HTR-8/SVneo (cell line): ENCODE data around the gene ULBP2.
"Not testable (repeated sequence)": the region's sequence is repeated elsewhere in the genome, so short reads cannot be mapped to it uniquely, and the experiment has no call there.

ENCODE experiments used
- DNase-seq: peaks from one replicate; pipeline ENCODE4 v3.0.0; 2011; ENCODE audit warnings: low spot score, mixed read lengths; ENCODE audit not compliant: insufficient read length
- FAIRE-seq: peaks from 2 replicates; lab custom pipeline; 2011; peaks lifted over from hg19 to GRCh38; lab: Jason Lieb, UNC

ULBP2 gene

DNA sequence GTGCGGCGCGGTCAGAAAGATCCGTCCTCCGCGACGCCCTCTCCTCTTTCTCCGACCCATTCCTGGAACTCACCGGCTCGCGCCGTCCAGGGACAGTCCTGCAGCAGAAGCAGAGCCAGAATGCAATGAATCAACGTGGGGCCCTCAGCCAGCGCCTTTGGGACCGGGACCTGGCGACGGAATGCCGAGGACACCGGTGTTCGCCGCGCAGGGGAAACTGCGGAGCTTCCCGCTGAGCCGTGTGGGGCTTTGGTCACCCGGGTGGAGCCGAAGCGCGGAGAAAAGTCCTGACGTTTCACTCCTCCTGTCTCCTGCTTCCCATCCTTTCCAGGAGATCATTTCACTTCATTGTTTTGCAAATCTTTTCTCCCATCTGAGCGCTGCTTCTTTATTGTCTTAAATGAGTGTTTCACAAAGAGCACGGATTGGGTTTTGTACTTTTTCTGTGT, 48.4 kb downstream of the ULBP2 start:
- DNase-seq, result no peak

DNA sequence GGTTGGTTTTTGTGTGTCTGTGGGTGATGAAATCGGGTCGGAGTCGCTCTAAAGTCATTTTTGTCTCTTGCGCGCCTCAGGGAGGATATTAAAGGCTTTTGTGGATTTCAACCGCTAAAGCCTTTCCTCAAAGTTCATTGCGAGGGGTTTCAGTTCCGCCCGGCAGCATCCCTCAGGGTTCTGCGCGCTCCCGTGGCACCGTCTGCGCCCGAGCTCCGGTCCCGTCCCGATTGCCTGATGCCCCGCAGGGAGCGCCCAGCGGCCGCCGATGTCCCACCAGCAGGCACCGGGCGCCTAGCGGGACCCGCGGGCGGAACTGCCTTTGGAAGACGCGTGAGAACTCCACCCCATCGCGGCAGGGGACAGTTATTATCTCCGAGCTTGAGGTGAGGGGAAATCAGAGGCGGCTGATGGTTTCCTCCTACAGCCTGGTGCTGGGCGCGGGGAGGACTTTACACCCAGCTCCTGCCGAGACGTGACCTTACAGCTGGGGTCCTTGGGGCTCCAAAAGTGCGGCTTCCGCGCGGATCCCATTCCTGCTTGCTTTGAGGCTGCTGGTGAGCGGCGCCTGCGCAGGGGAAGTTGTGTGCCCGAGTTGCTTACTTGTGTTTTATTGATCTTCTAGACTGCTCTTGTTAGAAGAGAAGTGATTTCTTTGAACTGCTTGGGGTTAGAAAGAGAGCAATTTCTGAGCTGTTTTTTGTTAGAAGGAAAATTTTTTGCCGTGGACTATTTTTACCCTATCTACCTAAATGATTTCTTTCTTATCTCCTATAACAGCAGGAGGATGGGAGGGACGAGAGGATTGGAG, 49.1 kb downstream of the ULBP2 start:
- FAIRE-seq (no peak), DNase-seq (no peak)

More for the DNA sequence above, 48.4 kb downstream of the ULBP2 start:
- no peak for FAIRE-seq

DNA sequence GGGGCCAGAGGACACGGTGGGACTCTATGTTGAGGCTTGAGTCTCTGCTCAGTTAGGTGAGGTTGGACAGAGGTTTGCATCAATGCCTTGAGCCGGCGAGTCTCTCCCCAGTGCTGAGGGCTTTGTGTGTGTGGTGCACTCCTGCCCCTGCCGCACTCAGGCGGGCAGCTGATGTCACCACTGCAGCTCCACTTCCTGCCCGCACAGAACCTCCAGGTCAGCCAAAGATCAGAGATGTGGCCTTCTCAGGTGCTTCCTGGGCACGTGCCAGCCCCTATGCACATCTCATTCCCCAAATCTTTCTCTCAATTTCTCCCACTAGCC, 49.6 kb downstream of the ULBP2 start:
- FAIRE-seq, DNase-seq: not testable (repeated sequence)

DNA sequence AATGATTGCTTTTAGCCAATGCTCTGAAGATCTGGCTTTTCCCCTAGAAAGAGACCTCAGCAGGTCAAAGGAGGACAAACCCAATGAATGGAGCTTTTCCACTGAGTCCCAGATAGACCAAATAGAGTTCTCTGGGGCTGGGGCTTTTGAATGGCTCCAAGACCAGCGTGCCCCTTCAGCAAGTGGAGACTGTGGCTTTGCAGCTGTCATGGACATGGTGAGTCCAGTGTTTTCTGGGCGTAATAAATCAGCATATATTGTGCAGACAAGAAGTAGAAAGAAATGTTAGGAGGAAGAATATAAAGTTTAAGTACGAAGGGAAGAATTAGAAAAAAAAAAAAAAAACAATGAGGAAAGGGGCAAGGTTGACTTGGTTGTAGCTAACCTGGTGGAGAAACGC, 50.0 kb downstream of the ULBP2 start:
- FAIRE-seq (no peak), DNase-seq (no peak)

DNA sequence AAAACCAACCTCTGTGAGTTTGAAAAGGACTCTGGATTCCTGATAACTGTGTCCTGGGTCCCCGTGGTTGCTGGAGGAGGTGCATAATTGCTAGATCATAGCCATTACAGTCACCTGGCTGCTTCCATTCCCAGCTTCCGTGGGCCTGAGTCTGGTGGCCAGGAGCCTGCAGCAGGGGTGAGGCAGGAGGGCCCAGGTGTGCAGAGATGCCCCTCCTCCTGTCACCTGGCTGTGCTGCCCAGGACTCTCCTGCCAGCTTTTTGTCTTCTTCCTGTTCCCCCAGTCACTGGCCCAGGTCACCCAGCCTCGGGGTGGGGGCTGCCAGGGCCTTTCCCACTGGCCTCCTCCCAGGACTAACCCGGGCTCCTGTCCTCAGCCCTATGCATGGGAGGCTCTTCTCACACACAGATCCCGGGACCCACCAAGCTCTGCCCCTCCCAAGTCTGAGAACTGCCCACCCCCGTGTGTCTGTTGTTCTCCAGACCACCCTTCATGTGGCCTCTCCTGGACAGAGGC, 53.5 kb downstream of the ULBP2 start:
- FAIRE-seq (no peak), DNase-seq (no peak)

DNA sequence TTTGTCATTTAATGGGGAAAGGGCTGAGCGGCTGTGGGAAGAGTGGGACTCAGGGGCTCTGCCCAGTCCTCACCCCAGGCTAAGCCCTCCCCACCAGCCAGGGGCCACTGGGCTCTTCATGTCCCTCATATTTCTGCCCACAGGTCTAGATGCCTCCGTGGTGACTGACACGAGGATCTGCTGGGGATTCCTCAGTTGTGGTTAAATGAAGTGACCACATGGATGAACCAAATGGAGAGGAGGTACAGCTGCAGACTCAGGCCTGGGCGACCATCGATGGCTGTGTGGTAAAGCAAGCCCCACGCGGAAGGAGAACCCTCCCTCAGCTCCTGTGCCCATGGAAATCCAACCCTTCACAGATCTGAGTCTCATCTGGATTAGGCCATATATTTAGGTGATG, 54.2 kb downstream of the ULBP2 start:
- no peak for DNase-seq
- FAIRE-seq, result no peak
